ENCODE measurements around the gene ZC3H12A. TPM values are rescaled to one million over a fixed set of nuclear protein-coding genes. Genes with fewer than 3 reads are reported as not detected.
A peak's percentile ranks its signal among the peaks of the same experiment; 100 is the strongest.

Gene ZC3H12A
- total RNA-seq, 1 experiment from 2014 or later, result 9.4 TPM

GRCh38 chr1:37533317-37534093 lies 59.1 kb downstream of the ZC3H12A start:
- no TSS peak for BruUV-seq (replicated peaks)
- in situ Hi-C loops (cut with HindIII; ENCODE audit: low pct_unique_long_range_greater_than_20kb, low sequenced_read_pairs) (no loop called here), intact Hi-C loops (cut with micrococcal nuclease; ENCODE audit: unreplicated experiment) (no loop called here)
- peak overlapping the region; percentile 34; the same call in 1 of the 2 replicates for H3K27ac ChIP-seq (ENCODE audit: low read length)
- ChIA-PET CTCF (interaction anchor here (0.5 to 0.6 kb wide), 2 partner anchors 19 to 30 kb away, joined by 5 read pairs; partner anchors contain the start of gene MEAF6), POLR2A (interaction anchor here (0.5 to 0.6 kb wide), 3 partner anchors 15 to 47 kb away, joined by 3 to 9 read pairs (median 5); no protein-coding TSS in a partner anchor)
- ATAC-seq (no peak), DNase-seq (ENCODE audit: low read depth, low spot score) (no peak)
- H3K4me3 ChIP-seq (ENCODE audit: low read depth in 2 of 2, low read length in 2 of 2), result no peak overlapping the region
- peaks cover 5% of the 10 kb centered on the region for H3K4me1 ChIP-seq (ENCODE audit: control insufficient read depth, insufficient read depth, low read length)
- TF ChIP-seq SIN3A (IDR thresholded peaks at IDR 0.05; ENCODE audit: borderline replicate concordance, insufficient read depth, low read depth, low read length), result no peak
- no peak for TF ChIP-seq REST (IDR thresholded peaks at IDR 0.05; ENCODE audit: insufficient read depth in 1 of 2, low read depth in 2 of 2, low read length in 1 of 2)
- TF ChIP-seq POLR2AphosphoS5 (IDR thresholded peaks at IDR 0.05; ENCODE audit: low read depth, low read length), result no peak
- no peak for TF ChIP-seq CTCF (IDR thresholded peaks at IDR 0.05)
- TF ChIP-seq TCF7L2 (IDR thresholded peaks at IDR 0.05; ENCODE audit: low read depth, low read length), result no peak
- H3K27me3 ChIP-seq (ENCODE audit: control insufficient read depth, insufficient read depth, low read length), result no peaks in the 10 kb centered on the region
- no peaks in the 10 kb centered on the region for H3K9me3 ChIP-seq (ENCODE audit: control insufficient read depth, insufficient read depth, low read depth, low read length)
- peaks cover 4% of the 10 kb centered on the region for H3K36me3 ChIP-seq (ENCODE audit: control insufficient read depth, insufficient read depth, low read length)

Small RNA genes lying within 50 kb of the gene (microRNA-seq; reads per million reads assigned to microRNA genes)
- gene MIR5581 (ENCODE audit: unreplicated experiment), result 3.5 reads per million, percentile 5 among the genes with 10 or more reads in this experiment
- 0.95 reads per million for gene MIR6732 (ENCODE audit: unreplicated experiment)

Other genes with a start within 250 kb of the ZC3H12A start
- 50.0 TPM for gene MEAF6, start 40.2 kb downstream of the ZC3H12A start, total RNA-seq (2021; ENCODE audit: unreplicated experiment)
- 21.4 TPM for gene SNIP1, start 79.7 kb downstream of the ZC3H12A start, total RNA-seq (2021; ENCODE audit: unreplicated experiment)
- 0.36 TPM for gene DNALI1, start 82.4 kb downstream of the ZC3H12A start, total RNA-seq (2021; ENCODE audit: unreplicated experiment)
- 73.4 TPM for gene GNL2, start 121.4 kb downstream of the ZC3H12A start, total RNA-seq (2021; ENCODE audit: unreplicated experiment)
- 0.18 TPM for gene RSPO1, start 160.3 kb downstream of the ZC3H12A start, total RNA-seq (2021; ENCODE audit: unreplicated experiment)
- gene CDCA8, start 217.9 kb downstream of the ZC3H12A start, total RNA-seq (2021; ENCODE audit: unreplicated experiment), result 56.5 TPM

Data from Panc1 (cell line).